Astrocyte of the cerebellum (primary cell): ENCODE data around the gene LMOD3.

Experiments
- DNase-seq: peaks from one replicate; pipeline ENCODE4 v3.0.0-alpha.2; 2011; ENCODE audit warnings: low read depth
- H3K4me3 ChIP-seq: 2 replicates; pipeline ENCODE4 v1.5.1; 2011; ENCODE audit warnings: mild to moderate bottlenecking, low read depth, low read length, moderate library complexity
- in situ Hi-C: cut with HindIII; loops from 2 replicates; pipeline ENCODE4 v1.10.0; 2017; ENCODE audit warnings: low sequenced_read_pairs
- TF ChIP-seq, protein P1 (sequence below): IDR thresholded peaks from 2 replicates; pipeline ENCODE4 v1.5.1; 2012; ENCODE audit warnings: low read length, low read depth, moderate library complexity, mild to moderate bottlenecking; ENCODE audit errors: missing control alignments

LMOD3 gene

DNA sequence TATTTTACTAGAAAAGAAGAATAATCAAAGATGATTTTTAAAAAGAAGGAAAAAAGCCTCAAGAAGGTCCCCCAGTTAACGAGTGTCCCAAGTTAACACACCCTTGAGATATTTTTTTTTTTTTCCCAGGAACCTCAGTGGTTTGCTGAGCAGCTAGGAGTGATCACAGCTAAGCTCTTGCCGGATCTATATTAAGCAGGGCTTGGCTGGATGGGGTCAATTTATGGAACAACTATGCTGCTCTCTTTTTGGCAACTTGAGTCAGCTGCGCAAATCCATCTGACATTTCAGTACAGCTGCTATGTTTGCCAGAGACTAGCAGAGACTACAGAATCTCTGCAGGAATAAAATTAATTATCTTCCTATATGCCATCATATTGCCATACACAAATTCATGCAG lies at the start of gene LMOD3:
TSS of gene LMOD3 (minus strand) at position 193 of the 400 bp plus-strand sequence. CDS start 209 bp downstream, outside the sequence.
- no peak for DNase-seq
- in situ Hi-C loops, result no loop called here
- H3K4me3 ChIP-seq, result no peak within 1 kb of the TSS
- TF ChIP-seq, protein P1, sequence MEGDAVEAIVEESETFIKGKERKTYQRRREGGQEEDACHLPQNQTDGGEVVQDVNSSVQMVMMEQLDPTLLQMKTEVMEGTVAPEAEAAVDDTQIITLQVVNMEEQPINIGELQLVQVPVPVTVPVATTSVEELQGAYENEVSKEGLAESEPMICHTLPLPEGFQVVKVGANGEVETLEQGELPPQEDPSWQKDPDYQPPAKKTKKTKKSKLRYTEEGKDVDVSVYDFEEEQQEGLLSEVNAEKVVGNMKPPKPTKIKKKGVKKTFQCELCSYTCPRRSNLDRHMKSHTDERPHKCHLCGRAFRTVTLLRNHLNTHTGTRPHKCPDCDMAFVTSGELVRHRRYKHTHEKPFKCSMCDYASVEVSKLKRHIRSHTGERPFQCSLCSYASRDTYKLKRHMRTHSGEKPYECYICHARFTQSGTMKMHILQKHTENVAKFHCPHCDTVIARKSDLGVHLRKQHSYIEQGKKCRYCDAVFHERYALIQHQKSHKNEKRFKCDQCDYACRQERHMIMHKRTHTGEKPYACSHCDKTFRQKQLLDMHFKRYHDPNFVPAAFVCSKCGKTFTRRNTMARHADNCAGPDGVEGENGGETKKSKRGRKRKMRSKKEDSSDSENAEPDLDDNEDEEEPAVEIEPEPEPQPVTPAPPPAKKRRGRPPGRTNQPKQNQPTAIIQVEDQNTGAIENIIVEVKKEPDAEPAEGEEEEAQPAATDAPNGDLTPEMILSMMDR, result no peak

DNA sequence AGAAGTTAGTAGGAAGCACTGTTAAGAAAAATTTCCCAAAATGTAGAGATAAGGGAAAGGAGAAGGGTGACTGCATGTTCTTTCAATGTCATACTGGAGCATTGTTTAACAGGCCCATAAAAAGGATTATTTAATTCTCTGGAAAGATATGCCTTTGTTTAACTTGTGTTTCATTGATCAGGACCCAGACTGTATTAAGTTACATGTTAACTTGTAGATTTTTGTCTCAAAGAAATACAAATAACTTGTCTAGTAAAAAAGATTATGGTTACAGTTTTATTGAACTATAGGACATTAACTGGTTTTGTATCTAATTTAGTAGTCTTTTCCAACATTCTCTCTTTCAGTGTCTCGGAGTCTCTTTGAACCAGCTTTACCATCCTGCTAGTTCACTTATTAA lies 49.7 kb upstream of the LMOD3 start:
- no peak overlapping the region for H3K4me3 ChIP-seq
- TF ChIP-seq, protein P1, result no peak
- DNase-seq, result no peak
- in situ Hi-C loops, result loop anchor here (25.0 kb wide), 3 partner anchors 140 to 515 kb away; no protein-coding TSS in a partner anchor

- TF ChIP-seq, protein P1, result no peak
- in situ Hi-C loops, result loop anchor here (25.0 kb wide), 3 partner anchors 146 to 521 kb away; no protein-coding TSS in a partner anchor
- no peak overlapping the region for H3K4me3 ChIP-seq
- DNase-seq, result no peak
These were observed 44.1 kb upstream of the LMOD3 start for GRCh38 chr3:69166446-69166845.

DNA sequence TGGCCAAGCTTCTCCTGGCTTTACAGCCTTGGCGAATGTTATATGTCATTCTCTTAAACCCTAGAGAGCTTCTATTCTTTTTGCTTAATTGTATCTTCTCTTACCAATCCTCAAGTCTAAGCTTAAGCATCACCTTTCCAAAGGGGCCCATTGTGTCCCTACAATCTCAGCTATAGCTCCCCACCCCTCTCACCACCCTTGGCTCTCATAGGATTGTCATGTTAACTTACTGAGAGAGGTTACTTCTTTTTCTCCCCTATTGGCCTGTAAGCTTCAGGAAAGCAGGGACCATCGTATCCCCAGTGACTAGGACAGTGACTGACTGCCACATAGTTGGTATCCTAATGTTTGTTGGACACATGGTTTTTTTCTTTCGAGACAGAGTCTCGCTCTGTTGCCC lies 43.3 kb upstream of the LMOD3 start:
- in situ Hi-C loops, result loop anchor here (25.0 kb wide), 3 partner anchors 147 to 522 kb away; no protein-coding TSS in a partner anchor
- no peak overlapping the region for H3K4me3 ChIP-seq
- DNase-seq, result no peak
- TF ChIP-seq, protein P1, result no peak

- H3K4me3 ChIP-seq, result no peak overlapping the region
- TF ChIP-seq, protein P1, result no peak
- DNase-seq, result no peak
- in situ Hi-C loops, result loop anchor here (25.0 kb wide), 3 partner anchors 148 to 523 kb away; no protein-coding TSS in a partner anchor
These were observed 41.9 kb upstream of the LMOD3 start for GRCh38 chr3:69164296-69164695.

GRCh38 chr3:69162308-69162980 lies 40.0 kb upstream of the LMOD3 start:
- no peak overlapping the region for H3K4me3 ChIP-seq
- TF ChIP-seq, protein P1, result no peak
- DNase-seq, result no peak
- in situ Hi-C loops, result loop anchor here (25.0 kb wide), 3 partner anchors 150 to 525 kb away; no protein-coding TSS in a partner anchor
